ENCODE measurements around the gene TSPYL2.

TSPYL2 gene

DNA sequence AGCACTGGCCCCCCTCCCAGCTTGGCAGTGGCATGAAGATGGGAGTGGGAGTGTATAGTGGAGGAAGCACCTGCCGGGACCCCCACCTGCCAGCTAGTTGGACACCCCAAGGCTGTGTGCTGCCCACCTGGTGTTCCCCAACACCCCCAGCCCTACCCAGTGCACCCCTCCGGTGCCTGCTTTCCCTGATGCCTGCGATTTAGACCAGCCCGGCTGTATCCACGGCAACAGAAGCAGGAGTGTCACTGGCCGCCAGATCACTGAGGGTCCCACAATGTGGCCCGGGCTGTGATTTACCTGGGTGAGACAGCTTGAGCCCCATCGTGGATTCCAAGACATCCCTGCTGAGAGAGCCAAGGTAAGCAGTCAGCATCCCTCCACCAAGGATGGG is 33.0 kb upstream of the TSPYL2 start:
- TF ChIP-seq, protein P1, sequence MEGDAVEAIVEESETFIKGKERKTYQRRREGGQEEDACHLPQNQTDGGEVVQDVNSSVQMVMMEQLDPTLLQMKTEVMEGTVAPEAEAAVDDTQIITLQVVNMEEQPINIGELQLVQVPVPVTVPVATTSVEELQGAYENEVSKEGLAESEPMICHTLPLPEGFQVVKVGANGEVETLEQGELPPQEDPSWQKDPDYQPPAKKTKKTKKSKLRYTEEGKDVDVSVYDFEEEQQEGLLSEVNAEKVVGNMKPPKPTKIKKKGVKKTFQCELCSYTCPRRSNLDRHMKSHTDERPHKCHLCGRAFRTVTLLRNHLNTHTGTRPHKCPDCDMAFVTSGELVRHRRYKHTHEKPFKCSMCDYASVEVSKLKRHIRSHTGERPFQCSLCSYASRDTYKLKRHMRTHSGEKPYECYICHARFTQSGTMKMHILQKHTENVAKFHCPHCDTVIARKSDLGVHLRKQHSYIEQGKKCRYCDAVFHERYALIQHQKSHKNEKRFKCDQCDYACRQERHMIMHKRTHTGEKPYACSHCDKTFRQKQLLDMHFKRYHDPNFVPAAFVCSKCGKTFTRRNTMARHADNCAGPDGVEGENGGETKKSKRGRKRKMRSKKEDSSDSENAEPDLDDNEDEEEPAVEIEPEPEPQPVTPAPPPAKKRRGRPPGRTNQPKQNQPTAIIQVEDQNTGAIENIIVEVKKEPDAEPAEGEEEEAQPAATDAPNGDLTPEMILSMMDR (IDR thresholded peaks at IDR 0.05; ENCODE audit: low read depth, low read length, missing control alignments): no peak
- H3K4me3 ChIP-seq (replicated peaks; ENCODE audit: low read depth, low read length): peak overlapping the region; percentile 60
- no peak for DNase-seq (ENCODE audit: extremely low read depth, low read depth)

DNA sequence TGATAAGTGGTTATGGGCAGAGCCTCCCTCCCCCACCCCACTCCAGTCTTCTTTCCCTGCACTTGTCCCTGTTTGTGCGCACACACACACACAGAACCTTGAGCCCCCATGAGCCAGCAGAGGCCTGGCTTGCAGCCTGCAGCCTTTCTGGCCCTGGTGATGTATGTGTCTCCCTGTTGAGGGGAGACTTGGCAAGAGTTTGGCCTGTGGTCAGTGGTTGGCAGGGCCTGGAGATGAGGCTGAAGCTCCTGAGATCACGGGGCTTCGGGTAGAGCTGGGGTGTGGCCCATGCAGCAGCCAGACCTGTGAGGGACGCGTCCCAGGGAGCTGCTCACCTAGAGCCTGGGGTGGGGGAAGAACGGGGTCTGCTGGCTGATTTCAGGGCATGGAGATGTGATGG is 31.3 kb upstream of the TSPYL2 start:
- TF ChIP-seq, protein P1 (IDR thresholded peaks at IDR 0.05; ENCODE audit: low read depth, low read length, missing control alignments): no peak
- peak overlapping the region; percentile 60 for H3K4me3 ChIP-seq (replicated peaks; ENCODE audit: low read depth, low read length)
- no peak for DNase-seq (ENCODE audit: extremely low read depth, low read depth)

DNA sequence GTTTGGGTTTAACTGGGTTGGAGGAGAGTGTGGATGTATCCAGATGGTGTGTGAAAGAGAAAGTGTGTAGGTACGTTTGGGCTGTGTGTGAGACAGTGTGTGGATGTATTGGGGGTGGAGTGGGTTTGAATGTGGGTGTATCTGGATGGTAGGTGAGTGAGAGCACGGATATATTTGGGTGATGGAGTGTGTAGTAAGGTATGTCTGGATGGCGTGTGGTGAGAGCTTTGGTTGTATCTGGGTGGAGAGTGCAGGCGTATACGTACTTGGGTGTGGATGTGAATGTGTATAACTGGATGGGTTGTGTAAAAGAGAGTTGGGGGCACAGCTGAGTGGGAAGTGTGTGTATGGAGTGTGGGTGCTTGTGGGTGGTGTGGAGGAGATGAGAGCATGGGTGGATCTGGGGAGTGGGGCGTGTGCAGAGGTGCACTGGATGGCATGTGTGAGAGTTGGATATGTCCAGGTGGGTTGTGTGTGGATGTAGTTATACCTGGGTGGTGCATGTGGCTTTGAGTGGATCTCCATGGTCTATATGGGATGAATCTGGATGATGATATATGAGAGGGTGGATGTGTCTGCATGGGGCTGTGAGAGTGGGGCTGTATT is 26.8 kb upstream of the TSPYL2 start:
- H3K4me3 ChIP-seq (replicated peaks; ENCODE audit: low read depth, low read length): no peak overlapping the region
- TF ChIP-seq, protein P1 (IDR thresholded peaks at IDR 0.05; ENCODE audit: low read depth, low read length, missing control alignments): no peak
- no peak for DNase-seq (ENCODE audit: extremely low read depth, low read depth)

DNA sequence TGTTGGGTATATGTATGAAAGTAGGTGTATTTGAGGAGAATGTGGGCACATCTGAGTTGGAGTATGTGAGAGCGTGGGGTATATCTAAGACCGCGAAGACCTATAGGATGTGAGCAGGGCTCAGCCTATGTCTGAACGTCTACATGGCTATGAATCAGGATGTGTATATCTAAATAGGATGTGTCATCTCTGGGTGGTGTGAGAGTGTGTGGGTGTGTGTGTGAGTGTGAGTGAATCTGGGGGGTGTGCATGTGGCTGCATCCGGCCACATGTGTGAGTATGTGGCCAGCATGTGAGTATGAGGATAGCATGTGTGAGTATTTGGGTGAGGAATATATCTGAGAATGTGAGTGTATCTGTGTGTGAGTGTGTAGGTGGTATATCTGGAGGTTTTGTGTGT is 25.9 kb upstream of the TSPYL2 start:
- H3K4me3 ChIP-seq (replicated peaks; ENCODE audit: low read depth, low read length): no peak overlapping the region
- no peak for DNase-seq (ENCODE audit: extremely low read depth, low read depth)
- TF ChIP-seq, protein P1 (IDR thresholded peaks at IDR 0.05; ENCODE audit: low read depth, low read length, missing control alignments): no peak

DNA sequence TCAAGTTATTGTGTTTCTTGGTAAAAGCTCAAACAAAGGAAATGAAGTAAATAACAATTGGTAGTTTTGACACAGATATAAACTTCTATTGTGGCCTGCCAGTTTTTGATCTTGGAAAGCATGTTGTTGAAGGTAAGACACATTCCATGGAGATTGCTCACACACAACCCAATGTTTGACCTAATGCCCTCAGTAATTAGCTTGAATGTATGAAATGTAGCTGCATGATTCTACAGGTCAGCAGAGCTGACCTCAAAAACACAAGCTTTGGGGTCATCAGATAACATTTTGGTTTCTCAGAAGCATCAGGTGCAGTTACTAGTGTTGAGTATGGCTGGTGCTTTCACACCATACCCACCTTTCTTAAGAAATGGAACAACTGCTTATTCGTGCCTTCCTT is 17.1 kb upstream of the TSPYL2 start:
- DNase-seq (ENCODE audit: extremely low read depth, low read depth): no peak
- no peak overlapping the region for H3K4me3 ChIP-seq (replicated peaks; ENCODE audit: low read depth, low read length)
- TF ChIP-seq, protein P1 (IDR thresholded peaks at IDR 0.05; ENCODE audit: low read depth, low read length, missing control alignments): no peak

DNA sequence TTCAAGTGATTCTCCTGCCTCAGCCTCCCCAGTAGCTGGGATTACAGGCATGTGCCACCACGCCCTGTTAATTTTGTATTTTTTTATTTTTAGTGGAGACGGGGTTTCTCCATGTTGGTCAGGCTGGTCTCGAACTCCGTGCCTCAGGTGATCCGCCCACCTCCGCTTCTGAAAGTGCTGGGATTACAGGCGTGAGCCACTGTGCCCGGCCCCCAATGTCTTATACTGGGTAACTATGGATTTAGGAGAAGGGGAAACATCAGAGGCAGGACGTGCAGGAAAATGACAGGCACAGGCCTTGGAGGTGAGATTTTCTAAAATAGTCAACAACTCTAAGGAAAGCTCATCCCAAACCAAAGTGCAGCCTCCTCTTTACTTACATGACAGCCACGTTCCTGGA is 11.1 kb upstream of the TSPYL2 start:
- DNase-seq (ENCODE audit: extremely low read depth, low read depth): no peak
- TF ChIP-seq, protein P1 (IDR thresholded peaks at IDR 0.05; ENCODE audit: low read depth, low read length, missing control alignments): no peak
- H3K4me3 ChIP-seq (replicated peaks; ENCODE audit: low read depth, low read length): no peak overlapping the region
